ENCODE measurements around the gene GBA3.

Gene GBA3

DNA sequence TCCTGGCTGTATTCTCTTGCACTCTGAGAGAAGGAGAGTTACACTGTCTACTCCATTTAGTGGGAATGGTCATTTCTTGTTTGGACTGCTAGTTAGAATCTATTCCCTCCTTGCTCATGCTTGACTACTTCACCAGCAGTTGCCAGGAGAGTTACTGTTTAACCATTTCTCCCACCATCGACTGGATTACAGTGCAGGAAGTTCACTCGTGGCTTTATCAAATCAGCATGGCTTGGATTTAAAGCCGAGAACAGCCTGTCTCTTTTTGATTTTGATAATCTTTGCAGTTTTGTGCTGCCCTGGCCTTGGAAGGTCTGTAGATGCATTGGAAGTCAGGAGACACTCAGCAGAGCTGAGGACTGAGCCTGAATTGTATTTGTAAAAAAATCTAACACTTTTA is 3.2 kb downstream of the GBA3 start:
- no peak for DNase-seq

- DNase-seq: no peak
These were observed 11.2 kb downstream of the GBA3 start for GRCh38 chr4:22703912-22704311.

- DNase-seq: no peak
These were observed 14.7 kb downstream of the GBA3 start for GRCh38 chr4:22707390-22707789.

- no peak for DNase-seq
These were observed 16.2 kb downstream of the GBA3 start for GRCh38 chr4:22708961-22709360.

GRCh38 chr4:22712105-22712504 is 19.4 kb downstream of the GBA3 start:
- DNase-seq: no peak

- DNase-seq: no peak
These were observed 19.8 kb downstream of the GBA3 start for GRCh38 chr4:22712529-22712928.

DNA sequence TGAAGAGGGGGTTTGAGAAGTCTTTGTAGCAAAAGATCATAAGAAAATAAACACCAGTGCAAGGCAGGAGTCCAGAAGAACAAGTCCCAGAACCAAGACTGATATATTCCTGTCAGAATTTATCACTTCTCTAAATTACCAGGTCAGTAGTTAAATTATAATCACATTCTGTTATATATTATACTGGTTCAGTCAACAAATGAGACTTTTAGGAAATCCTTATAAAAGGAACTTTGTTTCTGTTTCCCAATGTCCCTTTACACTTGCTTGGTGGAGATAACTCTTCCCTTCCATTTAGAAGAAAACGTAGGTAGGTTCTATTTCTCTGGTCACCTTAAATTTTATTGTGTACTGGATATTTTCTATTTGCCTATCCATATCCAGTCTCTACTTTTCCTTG is 21.1 kb downstream of the GBA3 start:
- no peak for DNase-seq

DNA sequence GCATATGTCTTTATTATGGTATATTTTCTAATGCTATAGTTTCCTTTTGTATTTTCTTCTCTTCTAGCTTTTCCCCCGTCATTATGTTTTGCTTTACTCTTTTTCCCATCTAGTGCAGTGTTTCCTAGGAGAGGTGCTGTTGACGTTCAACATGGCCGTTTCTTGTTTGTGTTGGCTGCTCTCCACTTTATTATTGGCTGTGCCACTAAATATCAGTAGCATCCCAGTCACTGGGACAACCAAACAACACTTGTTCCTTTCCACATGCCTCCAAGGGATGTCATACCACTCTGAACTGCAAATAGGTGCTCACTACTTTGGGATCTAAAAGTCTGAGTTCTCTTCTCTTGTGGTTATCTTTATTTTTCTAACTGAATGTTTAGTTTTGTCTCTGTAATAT is 26.5 kb downstream of the GBA3 start:
- DNase-seq: no peak

DNA sequence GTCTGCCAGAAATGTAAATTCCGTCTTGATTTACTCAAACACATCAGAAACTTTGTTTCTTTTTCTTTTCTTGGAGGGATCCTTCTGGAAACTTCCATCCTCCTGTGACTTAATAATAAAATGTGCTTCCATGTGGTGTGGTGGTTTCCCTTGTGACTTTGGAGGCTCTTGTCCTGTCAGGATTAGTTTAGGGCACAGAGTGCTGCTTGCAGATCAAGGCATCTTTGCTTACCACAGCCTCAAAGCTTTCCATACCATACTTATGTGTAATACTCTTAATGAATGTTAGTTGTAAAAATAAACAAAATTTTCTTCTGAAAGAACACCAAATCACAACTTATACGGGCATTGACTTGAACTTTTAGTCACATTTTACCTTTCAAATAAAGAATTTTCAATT is 27.4 kb downstream of the GBA3 start:
- DNase-seq: no peak

GRCh38 chr4:22721204-22721603 is 28.5 kb downstream of the GBA3 start:
- DNase-seq: no peak

GRCh38 chr4:22730021-22730420 is 37.3 kb downstream of the GBA3 start:
- no peak for DNase-seq

- DNase-seq: no peak
These were observed 41.1 kb downstream of the GBA3 start for GRCh38 chr4:22733816-22734215.

DNA sequence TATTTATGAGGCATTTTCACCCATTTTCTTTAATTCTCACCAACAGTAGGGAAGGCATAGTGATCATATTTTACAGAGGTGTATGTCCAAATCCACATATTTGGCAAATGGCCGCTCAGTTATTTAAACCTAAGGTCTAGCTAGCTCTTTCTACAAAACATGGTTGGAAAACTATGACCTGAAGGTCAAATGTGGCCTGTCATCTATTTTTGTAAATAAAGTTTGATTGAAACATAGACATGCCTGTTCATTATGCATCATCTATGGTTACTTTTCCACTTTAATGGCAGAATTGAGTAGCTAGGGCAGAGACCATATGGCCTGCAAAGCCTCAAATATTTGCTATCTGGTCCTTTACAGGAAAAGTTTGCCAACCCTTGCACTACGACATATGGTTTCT is 44.2 kb downstream of the GBA3 start:
- no peak for DNase-seq

DNA sequence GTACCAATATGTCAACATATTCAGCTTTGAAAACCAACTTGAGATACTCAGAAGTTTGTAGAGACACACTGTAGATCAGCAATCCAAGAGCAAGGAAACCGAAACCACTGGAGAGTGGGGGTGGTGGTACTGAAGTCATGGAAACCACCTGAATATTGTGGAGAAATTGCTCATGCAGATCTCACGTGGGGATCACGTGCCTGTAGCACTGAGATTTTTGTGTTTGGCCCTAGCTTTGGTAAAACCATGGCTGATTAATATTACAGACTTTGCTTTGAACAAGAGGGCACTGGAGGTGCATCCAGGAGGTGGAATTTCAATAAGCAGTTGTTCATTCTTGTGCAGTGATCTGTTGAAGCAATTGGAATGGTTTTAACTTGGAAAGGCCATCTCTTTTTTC is 47.2 kb downstream of the GBA3 start:
- DNase-seq: no peak

DNA sequence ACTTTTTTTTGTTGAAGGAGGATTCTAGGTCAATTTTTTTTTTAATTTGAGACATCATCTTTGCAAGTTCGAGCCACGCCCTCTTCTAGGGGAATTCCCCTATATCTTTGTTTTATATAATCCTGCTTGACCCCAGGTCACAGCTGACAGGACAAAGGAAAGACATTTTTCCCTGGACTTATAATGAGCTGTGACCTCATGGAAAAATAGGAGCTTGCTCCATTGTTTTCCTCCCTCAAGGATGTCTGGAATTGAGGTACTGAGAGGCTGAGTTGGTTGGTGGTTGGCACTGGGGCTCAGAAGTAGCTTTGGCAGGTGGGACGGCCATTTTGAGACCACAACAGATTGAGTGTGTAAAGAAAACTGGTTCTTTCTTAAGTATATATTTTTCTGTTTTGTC is 49.0 kb downstream of the GBA3 start:
- no peak for DNase-seq

- DNase-seq: no peak
These were observed 50.6 kb downstream of the GBA3 start for GRCh38 chr4:22743290-22743689.

DNA sequence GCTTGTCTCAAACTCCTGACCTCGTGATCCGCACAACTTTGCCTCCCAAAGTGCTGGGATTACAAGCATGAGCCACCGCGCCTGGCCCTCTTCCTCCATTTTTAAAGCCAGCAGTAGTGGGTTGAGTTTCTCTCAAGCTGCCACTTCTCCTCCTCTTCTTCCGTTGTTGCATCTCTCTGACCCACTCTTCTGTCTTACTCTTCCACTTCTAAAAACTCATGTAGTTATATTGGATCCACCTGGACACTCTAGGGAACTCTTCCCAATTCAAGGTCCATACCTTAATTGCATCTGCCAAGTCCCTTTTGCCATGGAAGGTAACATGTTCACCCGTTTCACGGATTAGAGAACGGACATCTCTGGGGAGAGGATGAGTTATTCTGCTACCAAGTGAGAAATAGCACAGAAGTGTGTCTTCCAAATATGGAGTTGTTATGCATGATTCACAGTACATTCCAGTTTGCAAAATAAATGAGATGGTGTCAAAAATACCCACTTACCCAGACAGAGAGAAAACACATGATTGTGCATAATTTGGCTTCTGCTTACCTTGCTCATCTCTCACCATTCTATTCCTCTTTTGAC is 51.8 kb downstream of the GBA3 start:
- DNase-seq: no peak

DNA sequence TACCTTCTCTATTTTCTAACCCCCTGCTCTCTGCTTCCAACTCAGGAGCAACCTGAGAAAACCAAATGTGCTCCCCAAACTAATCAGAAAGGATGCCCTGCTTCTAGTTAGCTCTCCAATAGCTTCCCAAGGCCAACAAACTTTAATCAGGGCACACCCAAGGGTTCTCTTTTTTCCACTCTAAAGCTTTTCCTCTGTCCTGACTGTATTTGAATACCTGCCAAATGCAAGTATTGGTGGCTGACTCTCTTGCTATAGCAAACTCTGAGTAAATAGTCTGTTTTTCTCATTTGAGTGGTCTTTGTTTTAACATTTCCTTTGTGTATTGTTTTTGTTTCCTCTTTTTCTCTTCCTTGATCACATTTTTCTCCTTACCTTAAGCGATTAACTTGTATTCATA is 52.5 kb downstream of the GBA3 start:
- DNase-seq: no peak

DNA sequence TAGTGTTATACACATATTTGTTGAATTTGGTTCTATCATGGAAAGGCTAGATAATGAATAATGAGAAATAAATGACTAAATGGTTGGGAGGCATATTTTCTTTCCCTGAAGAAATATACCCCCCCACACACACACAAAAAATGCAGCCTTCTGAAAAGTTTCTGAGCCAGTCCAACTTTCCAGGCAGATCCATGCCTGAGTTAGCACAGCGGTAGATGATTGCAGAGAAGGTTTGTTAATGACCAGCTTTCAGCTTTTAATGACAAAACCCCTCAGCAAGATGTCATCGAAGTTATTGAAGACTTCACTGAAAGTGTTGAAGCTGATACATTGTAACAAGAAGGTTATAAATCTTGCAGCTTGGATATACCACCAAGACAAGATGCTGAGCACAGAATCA is 61.4 kb downstream of the GBA3 start:
- no peak for DNase-seq

DNA sequence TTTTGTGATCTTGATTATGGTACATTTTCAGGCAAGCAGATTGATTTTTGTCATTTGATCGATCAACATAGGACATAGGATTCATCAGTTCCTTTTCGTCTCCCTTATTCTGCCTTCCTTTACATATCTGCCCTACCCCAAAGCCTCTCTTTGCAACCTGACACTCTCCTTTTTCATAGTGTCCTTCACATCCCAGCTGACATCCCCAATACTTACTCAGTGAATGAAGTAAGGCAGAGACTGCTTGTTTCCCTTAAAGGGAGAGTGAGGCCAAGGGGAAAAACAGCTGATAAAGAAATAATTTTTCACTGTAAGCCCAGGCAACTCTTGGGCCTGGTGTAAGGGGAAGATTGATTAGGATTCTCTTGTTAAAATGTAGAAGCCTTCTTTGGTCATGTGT is 69.8 kb downstream of the GBA3 start:
- DNase-seq: no peak

DNA sequence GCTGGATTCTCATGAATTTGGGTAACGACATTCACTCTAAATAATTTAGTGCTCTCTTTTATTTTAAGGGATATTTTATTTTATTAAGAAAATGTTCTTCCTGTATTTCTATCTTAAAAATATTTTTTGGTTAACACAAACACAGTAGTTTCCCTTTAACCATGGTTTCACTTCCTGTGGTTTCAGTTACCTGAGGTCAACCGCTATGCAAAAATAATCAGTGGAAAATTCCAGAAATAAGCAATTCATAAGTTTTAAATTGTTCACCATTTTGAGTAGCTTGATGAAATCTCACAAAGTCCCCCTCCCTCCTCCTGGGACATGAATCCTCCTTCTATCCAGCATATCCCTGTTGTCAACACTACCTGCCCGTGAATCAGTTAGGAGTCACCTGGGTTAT is 71.4 kb downstream of the GBA3 start:
- no peak for DNase-seq

- DNase-seq: no peak
These were observed 73.3 kb downstream of the GBA3 start for GRCh38 chr4:22766068-22766467.

- DNase-seq: no peak
These were observed 85.9 kb downstream of the GBA3 start for GRCh38 chr4:22778547-22779163.

- DNase-seq: no peak
These were observed 87.6 kb downstream of the GBA3 start for GRCh38 chr4:22780317-22780716.

DNA sequence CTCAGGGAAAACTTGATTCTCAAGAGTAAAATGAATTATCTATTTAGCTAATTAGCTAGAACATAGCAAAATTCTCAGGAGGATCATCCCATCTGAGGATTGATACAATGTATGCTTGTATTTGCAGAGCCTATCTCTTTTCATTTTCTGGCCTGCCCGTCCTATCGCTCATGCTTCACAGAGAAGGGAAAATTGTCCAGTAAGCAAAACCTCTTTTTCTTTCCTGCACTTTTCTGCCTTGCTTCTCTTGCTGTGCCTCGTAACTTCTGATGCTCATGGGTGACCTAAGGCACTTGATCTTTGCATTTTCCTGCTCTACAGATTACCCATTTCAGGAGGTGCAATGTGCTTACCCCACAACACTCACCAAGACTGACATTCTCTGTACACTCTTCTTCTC is 88.1 kb downstream of the GBA3 start:
- DNase-seq: no peak

Measured in activated CD4-positive, alpha-beta T cell treated with anti-CD3 and anti-CD28 coated beads, Interleukin-2, amount 50 U/mL, for 1 hour (primary cell).